T-cell (primary cell): ENCODE data around the gene DDA1. TPM values are rescaled to one million over a fixed set of nuclear protein-coding genes. Genes with fewer than 3 reads are reported as not detected.

Source experiments
- ATAC-seq, 4 experiments: fragments of 200-7000 bp in 3 of 4; fragments of 150-1000 bp in 1 of 4; cut with Tn5 transposase; replicated peaks in 1 of 4; 1 replicate in 3 of 4; 2 replicates in 1 of 4; pipeline ENCODE4 v1.10.0; 2021; ENCODE audit warnings: moderate library complexity in 3 of 4, mild to moderate bottlenecking in 2 of 4, moderate number of reproducible peaks in 1 of 4
- CTCF ChIA-PET, 2 donors: fragments of 300-600 bp; sonication (Branson Sonifier 250); formaldehyde crosslinking; loops; one replicate each; lab custom pipeline; 2022; ENCODE audit warnings: antibody characterized with exemption in 2 of 2; lab: Charles Lee
- POLR2A ChIA-PET, 2 donors: fragments of 300-600 bp; sonication (Branson Sonifier 250); formaldehyde crosslinking; loops; one replicate each; lab custom pipeline; 2022; ENCODE audit warnings: antibody characterized with exemption in 2 of 2; lab: Charles Lee
- DNase-seq, 35 experiments: peaks; one replicate each; pipeline versions ENCODE4 v3.0.0 to v3.0.0-alpha.2; 2013 to 2023
- H3K27ac ChIP-seq: one replicate; pipeline ENCODE4 v1.5.1; 2013; ENCODE audit warnings: low read length
- H3K27me3 ChIP-seq, 2 experiments: replicated peaks in 1 of 2; 1 replicate in 1 of 2; 2 replicates in 1 of 2; pipeline versions ENCODE4 v1.6.1 to v1.7.0; 2013; ENCODE audit warnings: low read length in 1 of 2, mixed read lengths in 1 of 2; ENCODE audit not compliant: control insufficient read depth in 2 of 2, insufficient read depth in 2 of 2; ENCODE audit errors: extremely low read depth in 1 of 2
- H3K36me3 ChIP-seq, 2 donors: 1 replicate in 1 of 2; 2 replicates in 1 of 2; pipeline versions ENCODE4 v1.6.1 to v1.7.0; 2013; ENCODE audit warnings: low read length in 1 of 2; ENCODE audit not compliant: control insufficient read depth in 2 of 2, insufficient read depth in 1 of 2; ENCODE audit errors: extremely low read depth in 1 of 2
- H3K4me1 ChIP-seq, 2 experiments: 1 replicate in 1 of 2; 2 replicates in 1 of 2; pipeline versions ENCODE4 v1.6.1 to v1.7.0; 2013; ENCODE audit warnings: low read length in 2 of 2, mixed read lengths in 1 of 2; ENCODE audit not compliant: insufficient read depth in 2 of 2, control insufficient read depth in 1 of 2; ENCODE audit errors: extremely low read depth in 1 of 2
- H3K4me3 ChIP-seq, 2 donors: 1 replicate in 1 of 2; 2 replicates in 1 of 2; pipeline versions ENCODE4 v1.5.1 to v1.7.0; 2013; ENCODE audit warnings: mild to moderate bottlenecking in 2 of 2, low read length in 1 of 2, moderate library complexity in 1 of 2; ENCODE audit not compliant: control insufficient read depth in 1 of 2; ENCODE audit errors: extremely low read depth in 1 of 2
- H3K9me3 ChIP-seq: 2 replicates; pipeline ENCODE4 v1.7.0; 2013
- H3K27ac Mint-ChIP-seq, 2 donors: one replicate each; pipeline ENCODE4 v1.8.0; 2020 to 2021; ENCODE audit warnings: mild to moderate bottlenecking in 2 of 2, mixed read lengths in 2 of 2
- H3K27me3 Mint-ChIP-seq, 2 donors: one replicate each; pipeline ENCODE4 v1.8.0; 2021 to 2022; ENCODE audit warnings: mixed read lengths in 2 of 2
- H3K36me3 Mint-ChIP-seq: one replicate; pipeline ENCODE4 v1.8.0; 2021; ENCODE audit warnings: mixed read lengths
- H3K4me1 Mint-ChIP-seq, 3 donors: one replicate each; pipeline ENCODE4 v1.8.0; 2020 to 2022; ENCODE audit warnings: mixed read lengths in 3 of 3, mild to moderate bottlenecking in 1 of 3
- H3K4me3 Mint-ChIP-seq, 3 donors: one replicate each; pipeline ENCODE4 v1.8.0; 2020 to 2022; ENCODE audit warnings: mild to moderate bottlenecking in 3 of 3, mixed read lengths in 3 of 3, moderate library complexity in 3 of 3
- H3K9me3 Mint-ChIP-seq, 3 donors: one replicate each; pipeline ENCODE4 v1.8.0; 2020 to 2022; ENCODE audit warnings: mixed read lengths in 3 of 3
- WGBS: methylation state at CpG from one replicate; pipeline ENCODE4 v1.1.5; 2013; ENCODE audit warnings: missing lambda C conversion rate; ENCODE audit not compliant: insufficient coverage; 5-methylcytosine and 5-hydroxymethylcytosine counted together
- total RNA-seq, 35 experiments: library from RNA in 6 of 35; stranded (reverse) in 6 of 35; fragments of 120-200 nt in 1 of 35; gene quantifications; one replicate each; pipeline versions ENCODE4 v1.2.1 to v1.2.4 and lab custom pipeline; 2013 to 2026

The DDA1 gene
- total RNA-seq, 5 donors from 2014 or later (not counting 1 experiment from before 2014, with no cell fraction given): 37.3 to 51.7 (median 42.0) TPM

GRCh38 chr19:17325881-17326594 is 16.7 kb downstream of the DDA1 start:
- DNase-seq (no peak), ATAC-seq (no peak)
- H3K36me3 ChIP-seq: peaks cover 2 to 11% of the 10 kb centered on the region in 2 donors
- H3K9me3 ChIP-seq: no peaks in the 10 kb centered on the region
- no peak overlapping the region for H3K4me3 Mint-ChIP-seq
- H3K9me3 Mint-ChIP-seq: no peaks in the 10 kb centered on the region
- peaks cover 0 to 7% of the 10 kb centered on the region in 2 experiments for H3K27me3 ChIP-seq
- ChIA-PET CTCF (no interaction called here), POLR2A (interaction anchor here in 1 of 2 donors (0.6 kb wide), 1 partner anchor 41 kb away, joined by 3 read pairs; no protein-coding TSS in a partner anchor)
- H3K27ac ChIP-seq: no peak overlapping the region
- peaks cover 7% of the 10 kb centered on the region for H3K36me3 Mint-ChIP-seq
- H3K4me3 ChIP-seq: no peak overlapping the region
- peaks cover 2 to 37% of the 10 kb centered on the region in 2 experiments for H3K4me1 ChIP-seq
- 98% methylated on average over 11 of the region's 17 CpGs for WGBS
- no peaks in the 10 kb centered on the region for H3K27me3 Mint-ChIP-seq
- H3K27ac Mint-ChIP-seq: no peak overlapping the region
- H3K4me1 Mint-ChIP-seq: peaks cover 11 to 22% (median 17%) of the 10 kb centered on the region in 3 donors

DNA sequence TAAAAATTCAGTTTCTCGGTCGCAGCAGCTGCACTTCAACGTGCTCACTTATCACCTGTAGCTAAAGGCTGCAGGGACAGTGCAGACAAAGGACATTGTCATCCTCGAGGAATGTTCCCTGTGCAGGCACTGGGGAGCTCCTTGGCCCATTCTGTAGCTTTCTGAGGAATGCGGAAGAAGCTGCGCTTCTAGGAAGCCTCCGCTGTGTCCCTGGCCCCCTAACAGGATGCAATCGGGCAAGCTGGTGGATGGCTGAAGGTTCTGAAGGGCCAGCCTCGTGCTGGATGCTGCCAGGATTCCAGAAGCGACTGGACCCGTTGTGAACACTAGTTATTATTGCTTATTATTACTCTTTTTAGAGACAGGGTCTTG is 17.2 kb downstream of the DDA1 start:
- Mint-ChIP-seq H3K9me3 (no peaks in the 10 kb centered on the region), H3K4me3 (peak overlapping the region; percentile 42 to 59 (median 46)), H3K27me3 (no peaks in the 10 kb centered on the region), H3K36me3 (peaks cover 7% of the 10 kb centered on the region), H3K4me1 (peaks cover 11 to 22% (median 17%) of the 10 kb centered on the region in 3 donors), H3K27ac (no peak overlapping the region)
- ChIA-PET CTCF (no interaction called here), POLR2A (interaction anchor here in 1 of 2 donors (0.6 to 1.1 kb wide), 3 partner anchors 20 to 54 kb away, joined by 3 to 9 read pairs (median 3); no protein-coding TSS in a partner anchor)
- H3K27me3 ChIP-seq: peaks cover 0 to 7% of the 10 kb centered on the region in 2 experiments
- ATAC-seq (no peak), DNase-seq (no peak)
- 92% methylated on average over 7 of the region's 11 CpGs for WGBS
- no peaks in the 10 kb centered on the region for H3K9me3 ChIP-seq
- H3K27ac ChIP-seq: no peak overlapping the region
- H3K36me3 ChIP-seq: peaks cover 0 to 8% of the 10 kb centered on the region in 2 donors
- H3K4me1 ChIP-seq: peaks cover 2 to 37% of the 10 kb centered on the region in 2 experiments
- no peak overlapping the region for H3K4me3 ChIP-seq

- peaks cover 0 to 8% of the 10 kb centered on the region in 2 donors for H3K36me3 ChIP-seq
- peaks cover 2 to 37% of the 10 kb centered on the region in 2 experiments for H3K4me1 ChIP-seq
- H3K27me3 ChIP-seq: peaks cover 0 to 7% of the 10 kb centered on the region in 2 experiments
- H3K27ac ChIP-seq: no peak overlapping the region
- no peaks in the 10 kb centered on the region for H3K9me3 ChIP-seq
- no peak for ATAC-seq
- H3K4me3 ChIP-seq: no peak overlapping the region
- peaks cover 11 to 22% (median 17%) of the 10 kb centered on the region in 3 donors for H3K4me1 Mint-ChIP-seq
- no peaks in the 10 kb centered on the region for H3K9me3 Mint-ChIP-seq
- ChIA-PET POLR2A (interaction anchor here in 1 of 2 donors (0.6 to 1.1 kb wide), 2 partner anchors 21 to 55 kb away, joined by 3 to 9 read pairs; no protein-coding TSS in a partner anchor), CTCF (no interaction called here)
- H3K27ac Mint-ChIP-seq: no peak overlapping the region
- no peak for DNase-seq
- H3K4me3 Mint-ChIP-seq: peak overlapping the region; percentile 46 to 78 (median 59)
- no peaks in the 10 kb centered on the region for H3K27me3 Mint-ChIP-seq
- peaks cover 7% of the 10 kb centered on the region for H3K36me3 Mint-ChIP-seq
- 92% methylated on average over 25 of the region's 27 CpGs for WGBS
These were observed 17.8 kb downstream of the DDA1 start for GRCh38 chr19:17327068-17327653.

- Histone ChIP-seq H3K4me1 (peaks cover 2 to 40% of the 10 kb centered on the region in 2 experiments), H3K9me3 (no peaks in the 10 kb centered on the region), H3K4me3 (peak overlapping the region; percentile 59), H3K27ac (peak overlapping the region; percentile 34), H3K27me3 (peaks cover 0 to 7% of the 10 kb centered on the region in 2 experiments), H3K36me3 (peaks cover 0 to 8% of the 10 kb centered on the region in 2 donors)
- DNase-seq (peak in 28 of 35 experiments; percentile 34 to 77 (median 49)), ATAC-seq (peak; percentile 67 to 76 (median 72))
- Mint-ChIP-seq H3K27ac (peak overlapping the region; percentile 46 to 79), H3K4me3 (peak overlapping the region; percentile 70 to 79 (median 78)), H3K27me3 (no peaks in the 10 kb centered on the region), H3K9me3 (no peaks in the 10 kb centered on the region), H3K36me3 (no peaks in the 10 kb centered on the region), H3K4me1 (peaks cover 14 to 23% (median 14%) of the 10 kb centered on the region in 3 donors)
- 46% methylated on average over 47 of the region's 64 CpGs for WGBS
- CTCF ChIA-PET: interaction anchor here in 1 of 2 donors (0.6 kb wide), 1 partner anchor 1135 kb away, joined by 5 read pairs; no protein-coding TSS in a partner anchor
- POLR2A ChIA-PET: interaction anchor here (0.6 to 1.2 kb wide), 4 partner anchors 10 to 112 kb away, joined by 3 to 4 read pairs (median 3); partner anchors contain the start of gene DDA1 (in 1 of the 2)
These were observed 18.5 kb downstream of the DDA1 start for GRCh38 chr19:17327654-17328516.

DNA sequence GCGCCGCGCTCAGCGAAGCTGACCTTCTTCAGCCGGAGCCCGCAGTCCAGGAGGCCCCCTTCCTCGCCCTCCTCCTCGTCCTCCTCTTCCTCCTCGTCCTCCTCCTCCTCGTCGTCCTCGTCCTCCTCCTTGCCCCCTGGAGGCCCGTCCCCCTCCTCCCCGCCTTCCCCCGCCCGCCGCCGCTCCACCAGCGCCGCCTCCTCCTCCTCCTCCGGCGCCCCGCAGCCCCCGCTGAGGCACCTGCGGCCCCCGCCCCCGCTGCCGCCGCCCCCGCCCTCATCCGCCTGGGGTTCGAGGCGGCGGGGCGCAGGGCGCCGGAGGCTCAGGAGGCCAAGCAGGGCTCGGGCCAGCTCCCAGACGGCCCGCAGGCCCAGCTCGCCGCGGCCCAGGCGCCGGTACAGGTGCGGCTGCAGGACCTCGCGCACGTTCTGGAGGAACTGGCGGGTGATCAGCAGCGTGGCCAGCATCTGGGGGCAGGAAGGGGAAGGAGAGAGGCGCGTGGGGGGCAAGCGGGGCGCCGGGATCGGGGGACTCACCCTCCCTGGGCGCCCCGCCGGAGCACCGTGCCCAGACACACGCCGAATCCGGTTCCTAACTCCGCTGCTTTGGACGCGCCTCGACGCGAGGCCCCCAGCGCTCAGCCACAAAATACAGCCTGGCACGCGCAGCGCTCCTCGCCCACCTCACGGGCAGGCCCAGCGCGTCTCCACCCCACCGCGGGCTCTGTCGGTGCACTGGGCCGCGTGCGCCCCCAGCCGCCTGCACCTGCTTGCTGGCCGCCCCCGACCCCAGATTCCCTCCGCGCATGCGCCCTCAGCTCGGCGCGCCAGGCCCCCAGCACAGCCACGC is 19.4 kb downstream of the DDA1 start:
- H3K27ac Mint-ChIP-seq: no peak overlapping the region
- peaks cover 4 to 45% of the 10 kb centered on the region in 2 experiments for H3K4me1 ChIP-seq
- peaks cover 0 to 8% of the 10 kb centered on the region in 2 donors for H3K36me3 ChIP-seq
- H3K4me3 Mint-ChIP-seq: peak overlapping the region; percentile 70 to 78 (median 70)
- CTCF ChIA-PET: interaction anchor here in 1 of 2 donors (0.6 kb wide), 1 partner anchor 1134 kb away, joined by 5 read pairs; no protein-coding TSS in a partner anchor
- peak overlapping the region; percentile 59 to 62 for H3K4me3 ChIP-seq
- DNase-seq: peak in 13 of 35 experiments; percentile 17 to 56 (median 41)
- WGBS: 4% methylated on average over 73 of the region's 94 CpGs
- no peaks in the 10 kb centered on the region for H3K9me3 ChIP-seq
- H3K27me3 ChIP-seq: peaks cover 0 to 7% of the 10 kb centered on the region in 2 experiments
- H3K27ac ChIP-seq: peak overlapping the region; percentile 34
- H3K9me3 Mint-ChIP-seq: no peaks in the 10 kb centered on the region
- H3K27me3 Mint-ChIP-seq: no peaks in the 10 kb centered on the region
- peaks cover 14 to 26% (median 14%) of the 10 kb centered on the region in 3 donors for H3K4me1 Mint-ChIP-seq
- H3K36me3 Mint-ChIP-seq: no peaks in the 10 kb centered on the region
- POLR2A ChIA-PET: interaction anchor here in 1 of 2 donors (0.6 to 1.2 kb wide), 3 partner anchors 9 to 113 kb away, joined by 3 to 4 read pairs (median 3); partner anchors contain the start of gene DDA1
- peak; percentile 45 to 60 (median 54) for ATAC-seq
